Ishikawa (cell line): ENCODE results near the gene EHMT2.

Experiments used
- CEBPB ChIP-seq: IDR thresholded peaks from 2 replicates; pipeline ENCODE4 v1.6.1; 2012
- CREB1 ChIP-seq: IDR thresholded peaks from 2 replicates; pipeline ENCODE4 v1.6.1; 2012; ENCODE audit warnings: low read depth
- EP300 ChIP-seq: IDR thresholded peaks from 2 replicates; pipeline ENCODE4 v1.6.1; 2012; ENCODE audit warnings: borderline replicate concordance
- FOXM1 ChIP-seq: IDR thresholded peaks from 2 replicates; pipeline ENCODE4 v1.6.1; 2012; ENCODE audit warnings: low read depth, borderline replicate concordance
- NFIC ChIP-seq: IDR thresholded peaks from 2 replicates; pipeline ENCODE4 v1.6.1; 2012
- TAF1 ChIP-seq: IDR thresholded peaks from 2 replicates; pipeline ENCODE4 v1.6.1; 2012; ENCODE audit warnings: low read depth, mild to moderate bottlenecking
- TEAD4 ChIP-seq: IDR thresholded peaks from 2 replicates; pipeline ENCODE4 v1.6.1; 2012
- USF1 ChIP-seq: IDR thresholded peaks from 2 replicates; pipeline ENCODE4 v1.6.1; 2012
- ZBTB7A ChIP-seq: IDR thresholded peaks from 2 replicates; pipeline ENCODE4 v1.6.1; 2012; ENCODE audit warnings: low read depth
- TF ChIP-seq, protein P1 (sequence below): IDR thresholded peaks from 2 replicates; pipeline ENCODE4 v1.6.1; 2012

The EHMT2 gene

DNA sequence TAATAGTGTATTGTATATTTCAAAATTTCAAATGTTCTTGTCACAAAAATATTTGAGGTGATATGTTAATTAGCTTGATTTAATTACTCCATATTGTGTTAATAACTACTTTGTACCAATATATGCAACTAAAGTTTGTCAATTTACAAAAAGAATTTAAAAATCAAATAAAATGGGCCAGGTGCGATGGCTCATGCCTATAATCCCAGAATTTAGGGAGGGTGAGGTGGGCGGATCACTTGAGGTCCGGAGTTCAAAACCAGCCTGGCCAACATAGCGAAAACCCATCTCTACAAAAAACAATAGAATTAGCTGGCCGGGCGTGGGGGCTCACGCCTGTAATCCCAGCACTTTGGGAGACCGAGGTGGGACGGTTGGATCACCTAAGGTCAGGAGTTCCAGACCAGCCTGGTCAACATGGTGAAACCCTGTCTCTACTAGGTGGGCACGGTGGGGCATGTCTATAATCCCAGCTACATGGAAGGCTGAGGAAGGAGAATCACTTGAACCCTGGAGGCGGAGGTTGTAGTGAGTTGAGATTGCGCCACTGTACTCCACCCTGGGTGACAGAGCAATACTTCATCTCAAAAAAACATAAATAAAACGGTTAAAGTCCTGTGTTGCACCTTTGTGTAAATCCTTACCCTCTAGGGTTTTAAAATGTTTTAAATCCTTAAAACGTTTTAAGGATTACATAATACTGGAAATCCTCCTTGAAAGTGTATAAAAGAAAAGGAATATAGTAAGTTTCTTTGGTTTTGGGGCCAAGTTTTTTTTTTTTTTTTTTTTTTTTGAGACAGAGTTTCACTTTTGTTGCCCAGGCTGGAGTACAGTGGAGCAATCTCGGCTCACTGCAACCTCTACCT lies 65.9 kb downstream of the EHMT2 start:
- TF ChIP-seq ZBTB7A (no peak), USF1 (no peak), CEBPB (no peak), EP300 (no peak), TEAD4 (no peak), CREB1 (no peak), TAF1 (no peak), FOXM1 (no peak), NFIC (no peak)
- TF ChIP-seq, protein P1, sequence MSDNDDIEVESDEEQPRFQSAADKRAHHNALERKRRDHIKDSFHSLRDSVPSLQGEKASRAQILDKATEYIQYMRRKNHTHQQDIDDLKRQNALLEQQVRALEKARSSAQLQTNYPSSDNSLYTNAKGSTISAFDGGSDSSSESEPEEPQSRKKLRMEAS, result no peak

DNA sequence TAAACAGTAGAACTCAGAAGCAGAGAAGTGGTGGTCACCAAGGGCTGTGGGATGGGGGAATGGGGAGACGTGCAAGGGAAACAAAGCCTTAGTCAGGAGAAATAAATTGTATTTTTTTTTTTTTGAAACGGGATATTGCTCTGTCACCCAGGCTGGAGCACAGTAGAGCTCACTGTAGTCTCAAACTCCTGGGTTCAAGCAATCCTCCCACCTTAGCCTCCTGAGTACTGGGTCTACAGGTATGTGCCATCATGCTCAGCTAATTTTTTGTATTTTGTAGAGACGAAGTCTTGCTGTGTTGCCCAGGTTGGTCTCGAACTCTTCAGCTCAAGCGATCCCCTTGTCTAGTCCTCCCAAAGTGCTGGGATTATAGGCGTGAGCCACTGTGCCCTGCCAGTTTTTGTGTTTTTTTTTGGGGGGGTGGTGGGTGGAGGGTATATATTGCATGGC lies 66.6 kb downstream of the EHMT2 start:
- no peak for TF ChIP-seq NFIC
- no peak for TF ChIP-seq USF1
